PC-3 (cell line): Measurements from ENCODE around the gene HIVEP3. TPM values are rescaled to one million over a fixed set of nuclear protein-coding genes. Genes with fewer than 3 reads are reported as not detected.

Experiments
- ATAC-seq: fragments of 200-7000 bp; cut with Tn5 transposase; 2 replicates; pipeline ENCODE4 v1.9.1; 2020; ENCODE audit warnings: mild to moderate bottlenecking, moderate library complexity
- BruUV-seq: library from RNA; stranded (reverse); fragments of 400-500 nt; replicated peaks from 2 replicates; lab custom pipeline; 2021; lab: Mats Ljungman, UMichigan
- CTCF ChIA-PET: fragments of 300-600 bp; sonication (Branson Sonifier 250); formaldehyde crosslinking; loops from one replicate; lab custom pipeline; 2022; ENCODE audit warnings: antibody characterized with exemption; lab: Charles Lee
- POLR2A ChIA-PET: fragments of 300-600 bp; sonication (Branson Sonifier 250); formaldehyde crosslinking; loops from one replicate; lab custom pipeline; 2022; ENCODE audit warnings: antibody characterized with exemption; ENCODE audit not compliant: unreplicated experiment; lab: Charles Lee
- DNase-seq: peaks from one replicate; pipeline ENCODE4 v3.0.0-alpha.2; 2015
- H2AFZ ChIP-seq: fragments of 300-600 bp; sonication (generic); 2 replicates; pipeline ENCODE4 v1.6.0; 2016; ENCODE audit warnings: antibody characterized with exemption, low read length
- H3F3A ChIP-seq: fragments of 300-600 bp; sonication (generic); one replicate; pipeline ENCODE4 v1.6.0; 2017; ENCODE audit warnings: antibody characterized with exemption, low read length, control low read depth, mild to moderate bottlenecking; ENCODE audit not compliant: unreplicated experiment
- H3K27ac ChIP-seq: fragments of 300-600 bp; sonication (generic); 2 replicates; pipeline ENCODE4 v1.5.1; 2016; ENCODE audit warnings: mild to moderate bottlenecking, low read length
- H3K27me3 ChIP-seq: fragments of 300-600 bp; sonication (generic); 2 replicates; pipeline ENCODE4 v1.6.1; 2016; ENCODE audit warnings: low read length, mixed read lengths
- H3K36me3 ChIP-seq: fragments of 300-600 bp; sonication (generic); 2 replicates; pipeline ENCODE4 v1.6.1; 2016; ENCODE audit warnings: low read depth, mixed run types, low read length, mixed read lengths
- H3K4me1 ChIP-seq: fragments of 300-600 bp; sonication (generic); 2 replicates; pipeline ENCODE4 v1.5.1; 2016; ENCODE audit warnings: low read length; ENCODE audit not compliant: insufficient read depth
- H3K4me2 ChIP-seq: fragments of 300-600 bp; sonication (generic); 2 replicates; pipeline ENCODE4 v1.6.0; 2016; ENCODE audit warnings: low read length
- H3K4me3 ChIP-seq: fragments of 300-600 bp; sonication (generic); 2 replicates; pipeline ENCODE4 v1.5.1; 2016; ENCODE audit warnings: mild to moderate bottlenecking, low read length, mixed read lengths
- H3K79me2 ChIP-seq: fragments of 300-600 bp; sonication (generic); 2 replicates; pipeline ENCODE4 v1.6.1; 2017; ENCODE audit warnings: low read length, mixed read lengths
- H3K9ac ChIP-seq: fragments of 300-600 bp; sonication (generic); 2 replicates; pipeline ENCODE4 v1.6.0; 2016; ENCODE audit warnings: mild to moderate bottlenecking, low read length
- H3K9me2 ChIP-seq: fragments of 300-600 bp; sonication (generic); replicated peaks from 2 replicates; pipeline ENCODE4 v1.6.1; 2016; ENCODE audit warnings: mixed run types, low read length, mixed read lengths
- H3K9me3 ChIP-seq: fragments of 300-600 bp; sonication (generic); 2 replicates; pipeline ENCODE4 v1.6.1; 2016; ENCODE audit warnings: low read length, mixed read lengths
- H4K20me1 ChIP-seq: fragments of 300-600 bp; sonication (generic); 2 replicates; pipeline ENCODE4 v1.6.1; 2016; ENCODE audit warnings: low read length, mixed read lengths
- EZH2 ChIP-seq: fragments of 300-600 bp; sonication (generic); IDR thresholded peaks from one replicate; pipeline ENCODE4 v1.6.1; 2017; ENCODE audit warnings: antibody characterized with exemption, mild to moderate bottlenecking, low read length; ENCODE audit not compliant: unreplicated experiment
- EZH2phosphoT487 ChIP-seq: fragments of 300-600 bp; sonication (generic); IDR thresholded peaks from 2 replicates; pipeline ENCODE4 v1.6.1; 2018; ENCODE audit warnings: mild to moderate bottlenecking, antibody characterized with exemption, low read length, borderline replicate concordance
- intact Hi-C: fragments of 100-400 bp; cut with micrococcal nuclease; formaldehyde crosslinking; loops from 2 replicates; pipeline ENCODE4 v1.9.0; 2023
- total RNA-seq: library from RNA; depleted of rRNA; stranded (reverse); fragments of >200 nt; gene quantifications from 2 replicates; pipeline ENCODE4 v1.2.3, GENCODE V29; 2014
- TF ChIP-seq, protein P1 (sequence below): fragments of 300-600 bp; sonication (generic); conservative IDR thresholded peaks from 2 replicates; pipeline ENCODE4 v1.5.1; 2017; ENCODE audit warnings: antibody characterized with exemption, low read depth, mild to moderate bottlenecking, low read length

The HIVEP3 gene
- total RNA-seq, 1 experiment from 2014 or later, result 9.8 TPM

DNA sequence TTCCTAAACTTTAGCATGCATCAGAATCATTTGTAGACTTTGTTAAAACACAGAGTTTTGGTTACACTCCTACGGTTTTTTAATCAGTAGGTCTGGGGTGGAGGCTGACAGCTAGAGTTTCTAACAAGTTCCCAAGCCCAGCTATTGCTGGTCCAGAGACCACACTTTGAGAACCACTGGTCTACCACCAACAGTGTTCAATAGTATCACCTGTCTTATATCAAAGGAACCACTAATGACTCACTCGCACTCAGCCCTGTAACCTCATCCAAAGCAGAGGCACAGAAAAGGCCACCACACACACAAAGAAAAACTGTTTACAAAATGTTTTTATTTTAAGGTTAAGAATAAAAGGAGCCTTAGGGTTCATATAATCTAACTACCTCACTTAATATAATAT is 68.7 kb downstream of the HIVEP3 start:
- DNase-seq (no peak), ATAC-seq (no peak)
- Histone ChIP-seq H4K20me1 (no peaks in the 10 kb centered on the region), H3K9me3 (no peaks in the 10 kb centered on the region), H3K9ac (no peak overlapping the region), H3F3A (no peaks in the 10 kb centered on the region), H3K27ac (no peak overlapping the region), H3K4me2 (no peak overlapping the region), H3K9me2 (no peaks in the 10 kb centered on the region), H3K4me1 (peaks cover 59% of the 10 kb centered on the region), H3K27me3 (no peaks in the 10 kb centered on the region), H3K36me3 (no peaks in the 10 kb centered on the region), H2AFZ (no peak overlapping the region), H3K4me3 (no peak overlapping the region), H3K79me2 (peaks cover 20% of the 10 kb centered on the region)
- intact Hi-C loops, result no loop called here
- POLR2A ChIA-PET, result interaction anchor here (0.7 kb wide), 1 partner anchor 363 kb away, joined by 3 read pairs; no protein-coding TSS in a partner anchor
- TF ChIP-seq EZH2 (no peak), EZH2phosphoT487 (no peak)
- TF ChIP-seq, protein P1, sequence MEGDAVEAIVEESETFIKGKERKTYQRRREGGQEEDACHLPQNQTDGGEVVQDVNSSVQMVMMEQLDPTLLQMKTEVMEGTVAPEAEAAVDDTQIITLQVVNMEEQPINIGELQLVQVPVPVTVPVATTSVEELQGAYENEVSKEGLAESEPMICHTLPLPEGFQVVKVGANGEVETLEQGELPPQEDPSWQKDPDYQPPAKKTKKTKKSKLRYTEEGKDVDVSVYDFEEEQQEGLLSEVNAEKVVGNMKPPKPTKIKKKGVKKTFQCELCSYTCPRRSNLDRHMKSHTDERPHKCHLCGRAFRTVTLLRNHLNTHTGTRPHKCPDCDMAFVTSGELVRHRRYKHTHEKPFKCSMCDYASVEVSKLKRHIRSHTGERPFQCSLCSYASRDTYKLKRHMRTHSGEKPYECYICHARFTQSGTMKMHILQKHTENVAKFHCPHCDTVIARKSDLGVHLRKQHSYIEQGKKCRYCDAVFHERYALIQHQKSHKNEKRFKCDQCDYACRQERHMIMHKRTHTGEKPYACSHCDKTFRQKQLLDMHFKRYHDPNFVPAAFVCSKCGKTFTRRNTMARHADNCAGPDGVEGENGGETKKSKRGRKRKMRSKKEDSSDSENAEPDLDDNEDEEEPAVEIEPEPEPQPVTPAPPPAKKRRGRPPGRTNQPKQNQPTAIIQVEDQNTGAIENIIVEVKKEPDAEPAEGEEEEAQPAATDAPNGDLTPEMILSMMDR, result no peak
- no TSS peak for BruUV-seq
- CTCF ChIA-PET, result no interaction called here

DNA sequence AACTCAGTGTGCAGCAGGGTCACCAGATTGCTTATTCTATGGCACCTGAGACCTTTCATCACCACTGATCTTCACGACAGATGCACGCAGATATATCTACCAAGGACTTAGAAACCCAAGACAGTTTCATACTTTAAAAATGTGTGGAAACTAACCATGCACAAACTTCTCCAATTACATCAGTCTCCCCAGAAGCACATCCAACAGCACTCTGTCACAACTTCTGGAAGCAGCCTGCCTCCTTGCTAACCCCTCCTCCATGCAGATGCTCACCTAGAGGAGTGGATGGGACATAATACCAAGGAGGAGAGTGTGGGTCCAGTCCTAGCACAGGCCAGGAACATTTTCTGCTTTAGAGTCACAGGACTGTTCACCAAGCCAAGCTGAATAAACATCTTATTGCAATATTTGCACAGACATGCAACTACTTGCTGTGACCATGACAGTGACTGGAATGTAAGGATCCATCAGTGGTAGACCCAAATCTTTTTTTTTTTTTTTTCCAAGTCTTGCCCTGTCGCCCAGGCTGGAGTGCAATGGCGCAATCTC is 69.4 kb downstream of the HIVEP3 start:
- peaks cover 20% of the 10 kb centered on the region for H3K79me2 ChIP-seq
- H3F3A ChIP-seq, result no peaks in the 10 kb centered on the region
- no peaks in the 10 kb centered on the region for H3K27me3 ChIP-seq
- no peak overlapping the region for H2AFZ ChIP-seq
- H3K9me3 ChIP-seq, result no peaks in the 10 kb centered on the region
- H3K27ac ChIP-seq, result no peak overlapping the region
- DNase-seq, result no peak
- H3K36me3 ChIP-seq, result no peaks in the 10 kb centered on the region
- H3K9ac ChIP-seq, result no peak overlapping the region
- intact Hi-C loops, result loop anchor here (10.0 kb wide), 2 partner anchors 136 to 486 kb away; partner anchors contain the start of gene FOXJ3
- no peaks in the 10 kb centered on the region for H3K9me2 ChIP-seq
- peaks cover 62% of the 10 kb centered on the region for H3K4me1 ChIP-seq
- no peak overlapping the region for H3K4me3 ChIP-seq
- CTCF ChIA-PET, result no interaction called here
- no peaks in the 10 kb centered on the region for H4K20me1 ChIP-seq
- no peak for ATAC-seq
- POLR2A ChIA-PET, result interaction anchor here (0.7 kb wide), 1 partner anchor 363 kb away, joined by 3 read pairs; no protein-coding TSS in a partner anchor
- TF ChIP-seq EZH2phosphoT487, result no peak
- no peak for TF ChIP-seq EZH2
- TF ChIP-seq, protein P1, result no peak
- BruUV-seq, result no TSS peak
- no peak overlapping the region for H3K4me2 ChIP-seq
